Peyer's patch (tissue), 4 donors: ENCODE data around the gene DOC2A.

ENCODE experiments used
- POLR2A ChIP-seq, 2 donors: fragments of 450-650 bp; IDR thresholded peaks; one replicate each; pipeline ENCODE4 v1.5.1; 2017; ENCODE audit warnings: antibody characterized with exemption in 2 of 2, mild to moderate bottlenecking in 2 of 2, moderate library complexity in 2 of 2
- TF ChIP-seq, protein P1 (sequence below), 6 experiments: fragments of 450-650 bp in 4 of 6; fragments of 200-600 bp in 2 of 6; sonication (generic) in 1 of 6; IDR thresholded peaks; one replicate each; pipeline ENCODE4 v1.5.1; 2017 to 2019; ENCODE audit warnings: antibody characterized with exemption in 6 of 6, mild to moderate bottlenecking in 3 of 6, moderate library complexity in 1 of 6

DNA sequence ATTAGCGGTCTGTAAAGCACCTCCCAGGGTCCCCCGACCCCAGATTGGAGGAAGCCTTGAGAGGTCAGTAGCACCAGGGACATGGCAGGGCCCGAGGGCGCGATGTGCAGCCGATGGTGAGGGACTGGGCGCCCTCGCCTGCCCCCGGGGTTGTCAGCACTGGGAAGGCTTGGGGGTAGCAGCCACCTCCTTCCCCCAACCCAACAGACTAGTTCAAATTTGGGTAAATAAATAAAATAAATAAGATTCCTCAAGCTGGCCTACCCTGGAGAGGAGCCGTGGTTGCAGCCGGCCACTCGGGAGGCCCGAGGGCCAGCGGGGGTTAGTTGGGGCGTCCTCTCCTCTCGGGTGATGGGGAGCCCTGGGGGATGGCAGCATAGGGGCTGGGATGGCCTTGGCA lies 13.6 kb upstream of the DOC2A start:
- TF ChIP-seq, protein P1, sequence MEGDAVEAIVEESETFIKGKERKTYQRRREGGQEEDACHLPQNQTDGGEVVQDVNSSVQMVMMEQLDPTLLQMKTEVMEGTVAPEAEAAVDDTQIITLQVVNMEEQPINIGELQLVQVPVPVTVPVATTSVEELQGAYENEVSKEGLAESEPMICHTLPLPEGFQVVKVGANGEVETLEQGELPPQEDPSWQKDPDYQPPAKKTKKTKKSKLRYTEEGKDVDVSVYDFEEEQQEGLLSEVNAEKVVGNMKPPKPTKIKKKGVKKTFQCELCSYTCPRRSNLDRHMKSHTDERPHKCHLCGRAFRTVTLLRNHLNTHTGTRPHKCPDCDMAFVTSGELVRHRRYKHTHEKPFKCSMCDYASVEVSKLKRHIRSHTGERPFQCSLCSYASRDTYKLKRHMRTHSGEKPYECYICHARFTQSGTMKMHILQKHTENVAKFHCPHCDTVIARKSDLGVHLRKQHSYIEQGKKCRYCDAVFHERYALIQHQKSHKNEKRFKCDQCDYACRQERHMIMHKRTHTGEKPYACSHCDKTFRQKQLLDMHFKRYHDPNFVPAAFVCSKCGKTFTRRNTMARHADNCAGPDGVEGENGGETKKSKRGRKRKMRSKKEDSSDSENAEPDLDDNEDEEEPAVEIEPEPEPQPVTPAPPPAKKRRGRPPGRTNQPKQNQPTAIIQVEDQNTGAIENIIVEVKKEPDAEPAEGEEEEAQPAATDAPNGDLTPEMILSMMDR (IDR thresholded peaks at IDR 0.05) = no peak
- no peak for TF ChIP-seq POLR2A (IDR thresholded peaks at IDR 0.05)
